GM23338 (cell line): Measurements from ENCODE around the gene IRF1. TPM values are rescaled to one million over a fixed set of nuclear protein-coding genes. Genes with fewer than 3 reads are reported as not detected.

ENCODE experiments used
- ATAC-seq: fragments of 200-7000 bp; cut with Tn5 transposase; 3 replicates; pipeline ENCODE4 v1.9.1; 2020
- DNase-seq: peaks from one replicate; pipeline ENCODE4 v3.0.0-alpha.2; 2015; ENCODE audit warnings: low spot score
- H2AFZ ChIP-seq: fragments of 200-600 bp; sonication (generic); 2 replicates; pipeline ENCODE4 v1.8.0; 2016; ENCODE audit warnings: antibody characterized with exemption, mild to moderate bottlenecking, moderate library complexity
- H3F3A ChIP-seq: fragments of 200-600 bp; sonication (generic); replicated peaks from 2 replicates; pipeline ENCODE4 v1.8.0; 2017; ENCODE audit warnings: antibody characterized with exemption, mixed run types, low read depth
- H3K27ac ChIP-seq: fragments of 200-600 bp; sonication (generic); 2 replicates; pipeline ENCODE4 v1.6.1; 2016; ENCODE audit warnings: low read depth
- H3K27me3 ChIP-seq: fragments of 200-600 bp; sonication (generic); 2 replicates; pipeline ENCODE4 v1.8.0; 2016; ENCODE audit warnings: mild to moderate bottlenecking, mixed run types, moderate library complexity; ENCODE audit not compliant: insufficient read depth
- H3K36me3 ChIP-seq: fragments of 200-600 bp; sonication (generic); 2 replicates; pipeline ENCODE4 v1.8.0; 2016; ENCODE audit warnings: mild to moderate bottlenecking; ENCODE audit not compliant: insufficient read depth
- H3K4me1 ChIP-seq: fragments of 200-600 bp; sonication (generic); 2 replicates; pipeline ENCODE4 v1.8.0; 2016; ENCODE audit warnings: mild to moderate bottlenecking, moderate library complexity; ENCODE audit not compliant: insufficient read depth
- H3K4me2 ChIP-seq: fragments of 200-600 bp; sonication (generic); 2 replicates; pipeline ENCODE4 v1.7.1; 2017; ENCODE audit warnings: mixed run types
- H3K4me3 ChIP-seq: fragments of 200-600 bp; sonication (generic); 2 replicates; pipeline ENCODE4 v1.6.1; 2016; ENCODE audit warnings: mixed run types
- H3K79me2 ChIP-seq: fragments of 200-600 bp; sonication (generic); replicated peaks from 2 replicates; pipeline ENCODE4 v1.8.0; 2017; ENCODE audit warnings: mild to moderate bottlenecking; ENCODE audit not compliant: insufficient read depth
- H3K9me2 ChIP-seq: fragments of 200-600 bp; sonication (generic); 2 replicates; pipeline ENCODE4 v1.8.0; 2017; ENCODE audit not compliant: insufficient read depth
- H4K20me1 ChIP-seq: fragments of 200-600 bp; sonication (generic); replicated peaks from 2 replicates; pipeline ENCODE4 v1.8.0; 2017; ENCODE audit warnings: mild to moderate bottlenecking; ENCODE audit not compliant: insufficient read depth
- H3K27ac Mint-ChIP-seq: 2 replicates; pipeline ENCODE4 v1.8.0; 2020; ENCODE audit warnings: inconsistent platforms, mild to moderate bottlenecking, moderate library complexity, mixed read lengths
- H3K27me3 Mint-ChIP-seq: 3 replicates; pipeline ENCODE4 v1.8.0; 2022; ENCODE audit warnings: low read depth, mild to moderate bottlenecking, moderate library complexity, mixed read lengths, inconsistent platforms; ENCODE audit not compliant: insufficient read depth, poor library complexity
- H3K36me3 Mint-ChIP-seq: 3 replicates; pipeline ENCODE4 v1.8.0; 2021; ENCODE audit warnings: low read depth, mild to moderate bottlenecking, inconsistent platforms, moderate library complexity, mixed read lengths
- H3K4me1 Mint-ChIP-seq: 3 replicates; pipeline ENCODE4 v1.8.0; 2020; ENCODE audit warnings: mild to moderate bottlenecking, inconsistent platforms, mixed read lengths
- H3K4me3 Mint-ChIP-seq: 3 replicates; pipeline ENCODE4 v1.8.0; 2021; ENCODE audit warnings: moderate library complexity, mild to moderate bottlenecking, inconsistent platforms, mixed read lengths
- H3K9me3 Mint-ChIP-seq: 3 replicates; pipeline ENCODE4 v1.8.0; 2020; ENCODE audit warnings: moderate library complexity, mild to moderate bottlenecking, inconsistent platforms, mixed read lengths
- CREB1 ChIP-seq: fragments of 250-450 bp; sonication (Bioruptor Pico); IDR thresholded peaks from 2 replicates; pipeline ENCODE4 v1.5.0; 2020; ENCODE audit warnings: low read depth, mild to moderate bottlenecking, moderate library complexity
- CTCF ChIP-seq, 2 experiments: fragments of 200-600 bp in 1 of 2; sonication (generic) in 1 of 2; conservative IDR thresholded peaks; 2 replicates each; pipeline versions ENCODE4 v1.5.1 to v1.6.1; 2016 to 2017; ENCODE audit warnings: antibody characterized with exemption in 2 of 2, low read depth in 2 of 2, mild to moderate bottlenecking in 2 of 2, moderate library complexity in 1 of 2
- EZH2 ChIP-seq: fragments of 200-600 bp; sonication (generic); IDR thresholded peaks from one replicate; pipeline ENCODE4 v1.8.0; 2017; ENCODE audit warnings: antibody characterized with exemption, mild to moderate bottlenecking, low read depth; ENCODE audit not compliant: unreplicated experiment
- EZH2phosphoT487 ChIP-seq: fragments of 200-600 bp; sonication (generic); IDR thresholded peaks from one replicate; pipeline ENCODE4 v1.8.1; 2018; ENCODE audit warnings: antibody characterized with exemption; ENCODE audit not compliant: unreplicated experiment
- JUNB ChIP-seq: IDR thresholded peaks from one replicate; pipeline ENCODE4 v1.6.1; 2016; ENCODE audit warnings: antibody characterized with exemption; ENCODE audit not compliant: unreplicated experiment
- NANOG ChIP-seq: IDR thresholded peaks from 2 replicates; pipeline ENCODE4 v1.6.1; 2016; ENCODE audit warnings: antibody characterized with exemption, borderline replicate concordance
- POLR2AphosphoS5 ChIP-seq: IDR thresholded peaks from 2 replicates; pipeline ENCODE4 v1.6.1; 2016; ENCODE audit warnings: antibody characterized with exemption, low read depth
- REST ChIP-seq: IDR thresholded peaks from one replicate; pipeline ENCODE4 v1.6.1; 2018; ENCODE audit warnings: antibody characterized with exemption; ENCODE audit not compliant: unreplicated experiment
- STAT1 ChIP-seq: IDR thresholded peaks from one replicate; pipeline ENCODE4 v1.6.1; 2016; ENCODE audit warnings: antibody characterized with exemption; ENCODE audit not compliant: unreplicated experiment
- ZNF114 ChIP-seq: fragments of 250-450 bp; sonication (Bioruptor Pico); IDR thresholded peaks from 2 replicates; pipeline ENCODE4 v1.5.0; 2020; ENCODE audit warnings: mild to moderate bottlenecking, moderate library complexity
- ZNF331 ChIP-seq: fragments of 250-450 bp; sonication (Bioruptor Pico); IDR thresholded peaks from 2 replicates; pipeline ENCODE4 v1.5.0; 2020; ENCODE audit warnings: low read depth, mild to moderate bottlenecking, moderate library complexity
- polyA plus RNA-seq: library from polyadenylated mRNA; unstranded; fragments of >200 nt; fragmentation: Nextera tagmentation; extraction: Ambion mirVana; gene quantifications from 2 replicates; pipeline ENCODE4 v1.2.1, GENCODE V29; 2016
- total RNA-seq: library from RNA; depleted of rRNA; stranded (reverse); fragments of >200 nt; shearing (Covaris generic); gene quantifications from 2 replicates; pipeline ENCODE4 v1.2.3, GENCODE V29; 2014
- TF ChIP-seq, protein P1 (sequence below): fragments of 250-450 bp; sonication (Bioruptor Pico); IDR thresholded peaks from 2 replicates; pipeline ENCODE4 v1.5.0; 2020; ENCODE audit warnings: mild to moderate bottlenecking, moderate library complexity
- TF ChIP-seq, protein P2 (sequence below): IDR thresholded peaks from 2 replicates; pipeline ENCODE4 v1.6.1; 2016; ENCODE audit warnings: antibody characterized with exemption

Gene IRF1
- total and polyA plus RNA-seq, 2 experiments from 2014 or later, result 6.9 to 8.6 TPM

- Mint-ChIP-seq H3K4me3 (no peak overlapping the region), H3K36me3 (no peaks in the 10 kb centered on the region), H3K27ac (no peak overlapping the region), H3K9me3 (no peaks in the 10 kb centered on the region), H3K27me3 (peaks cover 8% of the 10 kb centered on the region), H3K4me1 (peaks cover 8% of the 10 kb centered on the region)
- Histone ChIP-seq H3K27me3 (peaks cover 4% of the 10 kb centered on the region; the same call in 1 of the 2 replicates), H3K4me3 (no peak overlapping the region), H3K36me3 (no peaks in the 10 kb centered on the region), H3K4me1 (peaks cover 12% of the 10 kb centered on the region), H3F3A (peaks cover 5% of the 10 kb centered on the region; the same call in 1 of the 2 replicates), H3K27ac (no peak overlapping the region), H2AFZ (no peak overlapping the region), H3K9me2 (no peaks in the 10 kb centered on the region; the same call in 1 of the 2 replicates), H3K79me2 (no peaks in the 10 kb centered on the region), H4K20me1 (no peaks in the 10 kb centered on the region), H3K4me2 (no peak overlapping the region)
- TF ChIP-seq NANOG, result no peak
- no peak for TF ChIP-seq CTCF (conservative IDR thresholded peaks at IDR 0.05; ENCODE audit: low read depth in 2 of 2)
- TF ChIP-seq CREB1 (CRISPR knock-in tag), result no peak
- no peak for TF ChIP-seq REST
- TF ChIP-seq ZNF331, result no peak
- no peak for TF ChIP-seq ZNF114 (CRISPR knock-in tag)
- TF ChIP-seq, protein P1, sequence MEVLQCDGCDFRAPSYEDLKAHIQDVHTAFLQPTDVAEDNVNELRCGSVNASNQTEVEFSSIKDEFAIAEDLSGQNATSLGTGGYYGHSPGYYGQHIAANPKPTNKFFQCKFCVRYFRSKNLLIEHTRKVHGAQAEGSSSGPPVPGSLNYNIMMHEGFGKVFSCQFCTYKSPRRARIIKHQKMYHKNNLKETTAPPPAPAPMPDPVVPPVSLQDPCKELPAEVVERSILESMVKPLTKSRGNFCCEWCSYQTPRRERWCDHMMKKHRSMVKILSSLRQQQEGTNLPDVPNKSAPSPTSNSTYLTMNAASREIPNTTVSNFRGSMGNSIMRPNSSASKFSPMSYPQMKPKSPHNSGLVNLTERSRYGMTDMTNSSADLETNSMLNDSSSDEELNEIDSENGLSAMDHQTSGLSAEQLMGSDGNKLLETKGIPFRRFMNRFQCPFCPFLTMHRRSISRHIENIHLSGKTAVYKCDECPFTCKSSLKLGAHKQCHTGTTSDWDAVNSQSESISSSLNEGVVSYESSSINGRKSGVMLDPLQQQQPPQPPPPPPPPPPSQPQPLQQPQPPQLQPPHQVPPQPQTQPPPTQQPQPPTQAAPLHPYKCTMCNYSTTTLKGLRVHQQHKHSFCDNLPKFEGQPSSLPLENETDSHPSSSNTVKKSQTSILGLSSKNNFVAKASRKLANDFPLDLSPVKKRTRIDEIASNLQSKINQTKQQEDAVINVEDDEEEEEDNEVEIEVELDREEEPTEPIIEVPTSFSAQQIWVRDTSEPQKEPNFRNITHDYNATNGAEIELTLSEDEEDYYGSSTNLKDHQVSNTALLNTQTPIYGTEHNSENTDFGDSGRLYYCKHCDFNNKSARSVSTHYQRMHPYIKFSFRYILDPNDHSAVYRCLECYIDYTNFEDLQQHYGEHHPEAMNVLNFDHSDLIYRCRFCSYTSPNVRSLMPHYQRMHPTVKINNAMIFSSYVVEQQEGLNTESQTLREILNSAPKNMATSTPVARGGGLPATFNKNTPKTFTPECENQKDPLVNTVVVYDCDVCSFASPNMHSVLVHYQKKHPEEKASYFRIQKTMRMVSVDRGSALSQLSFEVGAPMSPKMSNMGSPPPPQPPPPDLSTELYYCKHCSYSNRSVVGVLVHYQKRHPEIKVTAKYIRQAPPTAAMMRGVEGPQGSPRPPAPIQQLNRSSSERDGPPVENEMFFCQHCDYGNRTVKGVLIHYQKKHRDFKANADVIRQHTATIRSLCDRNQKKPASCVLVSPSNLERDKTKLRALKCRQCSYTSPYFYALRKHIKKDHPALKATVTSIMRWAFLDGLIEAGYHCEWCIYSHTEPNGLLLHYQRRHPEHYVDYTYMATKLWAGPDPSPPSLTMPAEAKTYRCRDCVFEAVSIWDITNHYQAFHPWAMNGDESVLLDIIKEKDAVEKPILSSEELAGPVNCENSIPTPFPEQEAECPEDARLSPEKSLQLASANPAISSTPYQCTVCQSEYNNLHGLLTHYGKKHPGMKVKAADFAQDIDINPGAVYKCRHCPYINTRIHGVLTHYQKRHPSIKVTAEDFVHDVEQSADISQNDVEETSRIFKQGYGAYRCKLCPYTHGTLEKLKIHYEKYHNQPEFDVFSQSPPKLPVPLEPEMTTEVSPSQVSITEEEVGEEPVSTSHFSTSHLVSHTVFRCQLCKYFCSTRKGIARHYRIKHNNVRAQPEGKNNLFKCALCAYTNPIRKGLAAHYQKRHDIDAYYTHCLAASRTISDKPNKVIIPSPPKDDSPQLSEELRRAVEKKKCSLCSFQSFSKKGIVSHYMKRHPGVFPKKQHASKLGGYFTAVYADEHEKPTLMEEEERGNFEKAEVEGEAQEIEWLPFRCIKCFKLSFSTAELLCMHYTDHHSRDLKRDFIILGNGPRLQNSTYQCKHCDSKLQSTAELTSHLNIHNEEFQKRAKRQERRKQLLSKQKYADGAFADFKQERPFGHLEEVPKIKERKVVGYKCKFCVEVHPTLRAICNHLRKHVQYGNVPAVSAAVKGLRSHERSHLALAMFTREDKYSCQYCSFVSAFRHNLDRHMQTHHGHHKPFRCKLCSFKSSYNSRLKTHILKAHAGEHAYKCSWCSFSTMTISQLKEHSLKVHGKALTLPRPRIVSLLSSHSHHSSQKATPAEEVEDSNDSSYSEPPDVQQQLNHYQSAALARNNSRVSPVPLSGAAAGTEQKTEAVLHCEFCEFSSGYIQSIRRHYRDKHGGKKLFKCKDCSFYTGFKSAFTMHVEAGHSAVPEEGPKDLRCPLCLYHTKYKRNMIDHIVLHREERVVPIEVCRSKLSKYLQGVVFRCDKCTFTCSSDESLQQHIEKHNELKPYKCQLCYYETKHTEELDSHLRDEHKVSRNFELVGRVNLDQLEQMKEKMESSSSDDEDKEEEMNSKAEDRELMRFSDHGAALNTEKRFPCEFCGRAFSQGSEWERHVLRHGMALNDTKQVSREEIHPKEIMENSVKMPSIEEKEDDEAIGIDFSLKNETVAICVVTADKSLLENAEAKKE (CRISPR knock-in tag), result no peak
- no peak for TF ChIP-seq EZH2phosphoT487
- no peak for TF ChIP-seq JUNB
- no peak for TF ChIP-seq POLR2AphosphoS5
- no peak for TF ChIP-seq EZH2
- TF ChIP-seq STAT1, result no peak
- TF ChIP-seq, protein P2, sequence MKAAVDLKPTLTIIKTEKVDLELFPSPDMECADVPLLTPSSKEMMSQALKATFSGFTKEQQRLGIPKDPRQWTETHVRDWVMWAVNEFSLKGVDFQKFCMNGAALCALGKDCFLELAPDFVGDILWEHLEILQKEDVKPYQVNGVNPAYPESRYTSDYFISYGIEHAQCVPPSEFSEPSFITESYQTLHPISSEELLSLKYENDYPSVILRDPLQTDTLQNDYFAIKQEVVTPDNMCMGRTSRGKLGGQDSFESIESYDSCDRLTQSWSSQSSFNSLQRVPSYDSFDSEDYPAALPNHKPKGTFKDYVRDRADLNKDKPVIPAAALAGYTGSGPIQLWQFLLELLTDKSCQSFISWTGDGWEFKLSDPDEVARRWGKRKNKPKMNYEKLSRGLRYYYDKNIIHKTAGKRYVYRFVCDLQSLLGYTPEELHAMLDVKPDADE, result no peak
- no peak for DNase-seq
- no peak for ATAC-seq
Observed at GRCh38 chr5:132498686-132499271, 8.2 kb upstream of the IRF1 start.
